ENCODE measurements around the gene LYL1.

Gene LYL1

GRCh38 chr19:13058951-13059660 lies 43.6 kb downstream of the LYL1 start:
- Histone ChIP-seq H3K27me3 (no peaks in the 10 kb centered on the region), H3K9me3 (no peaks in the 10 kb centered on the region), H3K4me3 (ENCODE audit: low read depth, low read length) (no peak overlapping the region), H3K4me1 (peaks cover 46% of the 10 kb centered on the region), H3K36me3 (no peaks in the 10 kb centered on the region)
- TF ChIP-seq CTCF (IDR thresholded peaks at IDR 0.05; ENCODE audit: low read depth, low read length), result peak; percentile 24
- DNase-seq, result peak; percentile 48

GRCh38 chr19:13057744-13058143 lies 44.9 kb downstream of the LYL1 start:
- Histone ChIP-seq H3K9me3 (no peaks in the 10 kb centered on the region), H3K27me3 (no peaks in the 10 kb centered on the region), H3K4me1 (peaks cover 55% of the 10 kb centered on the region), H3K4me3 (ENCODE audit: low read depth, low read length) (no peak overlapping the region), H3K36me3 (no peaks in the 10 kb centered on the region)
- DNase-seq, result no peak
- TF ChIP-seq CTCF (IDR thresholded peaks at IDR 0.05; ENCODE audit: low read depth, low read length), result no peak

GRCh38 chr19:13057147-13057572 lies 45.5 kb downstream of the LYL1 start:
- peaks cover 56% of the 10 kb centered on the region for H3K4me1 ChIP-seq

GRCh38 chr19:13056052-13056660 lies 46.5 kb downstream of the LYL1 start:
- no peaks in the 10 kb centered on the region for H3K36me3 ChIP-seq

More at GRCh38 chr19:13057147-13057572, 45.5 kb downstream of the LYL1 start:
- DNase-seq, result no peak
- Histone ChIP-seq H3K27me3 (no peaks in the 10 kb centered on the region), H3K36me3 (no peaks in the 10 kb centered on the region), H3K4me3 (ENCODE audit: low read depth, low read length) (no peak overlapping the region), H3K9me3 (no peaks in the 10 kb centered on the region)
- no peak for TF ChIP-seq CTCF (IDR thresholded peaks at IDR 0.05; ENCODE audit: low read depth, low read length)

GRCh38 chr19:13055213-13056051 lies 47.2 kb downstream of the LYL1 start:
- no peak for TF ChIP-seq CTCF (IDR thresholded peaks at IDR 0.05; ENCODE audit: low read depth, low read length)
- peaks cover 68% of the 10 kb centered on the region for H3K4me1 ChIP-seq

More at GRCh38 chr19:13056052-13056660, 46.5 kb downstream of the LYL1 start:
- no peak for TF ChIP-seq CTCF (IDR thresholded peaks at IDR 0.05; ENCODE audit: low read depth, low read length)
- H3K4me3 ChIP-seq (ENCODE audit: low read depth, low read length), result no peak overlapping the region; the same call in 1 of the 2 replicates
- no peak for DNase-seq
- no peaks in the 10 kb centered on the region for H3K9me3 ChIP-seq
- no peaks in the 10 kb centered on the region for H3K27me3 ChIP-seq
- peaks cover 65% of the 10 kb centered on the region for H3K4me1 ChIP-seq

More at GRCh38 chr19:13055213-13056051, 47.2 kb downstream of the LYL1 start:
- no peak overlapping the region; the same call in none of the 2 replicates for H3K4me3 ChIP-seq (ENCODE audit: low read depth, low read length)
- H3K9me3 ChIP-seq, result no peaks in the 10 kb centered on the region
- no peaks in the 10 kb centered on the region for H3K36me3 ChIP-seq
- no peaks in the 10 kb centered on the region for H3K27me3 ChIP-seq
- peak; percentile 69 for DNase-seq

All from BE2C (cell line).